GM20431 (cell line): ENCODE data around the gene DOHH.

Source experiments
- in situ Hi-C: fragments of 300-500 bp; cut with MseI, MboI; formaldehyde crosslinking; loops from one replicate; pipeline ENCODE4 v1.15.0; 2020; ENCODE audit warnings: low sequenced_read_pairs; ENCODE audit not compliant: unreplicated experiment

The DOHH gene, protein sequence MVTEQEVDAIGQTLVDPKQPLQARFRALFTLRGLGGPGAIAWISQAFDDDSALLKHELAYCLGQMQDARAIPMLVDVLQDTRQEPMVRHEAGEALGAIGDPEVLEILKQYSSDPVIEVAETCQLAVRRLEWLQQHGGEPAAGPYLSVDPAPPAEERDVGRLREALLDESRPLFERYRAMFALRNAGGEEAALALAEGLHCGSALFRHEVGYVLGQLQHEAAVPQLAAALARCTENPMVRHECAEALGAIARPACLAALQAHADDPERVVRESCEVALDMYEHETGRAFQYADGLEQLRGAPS

GRCh38 chr19:3500429-3501101 lies at the start of gene DOHH:
Gene DOHH, minus strand, starts transcription at chr19:3500674. Its CDS starts 3,860 bp downstream, at chr19:3496814.
- in situ Hi-C loops: no loop called here

- in situ Hi-C loops: no loop called here
Measured at GRCh38 chr19:3549816-3550215, 49.3 kb upstream of the DOHH start.

DNA sequence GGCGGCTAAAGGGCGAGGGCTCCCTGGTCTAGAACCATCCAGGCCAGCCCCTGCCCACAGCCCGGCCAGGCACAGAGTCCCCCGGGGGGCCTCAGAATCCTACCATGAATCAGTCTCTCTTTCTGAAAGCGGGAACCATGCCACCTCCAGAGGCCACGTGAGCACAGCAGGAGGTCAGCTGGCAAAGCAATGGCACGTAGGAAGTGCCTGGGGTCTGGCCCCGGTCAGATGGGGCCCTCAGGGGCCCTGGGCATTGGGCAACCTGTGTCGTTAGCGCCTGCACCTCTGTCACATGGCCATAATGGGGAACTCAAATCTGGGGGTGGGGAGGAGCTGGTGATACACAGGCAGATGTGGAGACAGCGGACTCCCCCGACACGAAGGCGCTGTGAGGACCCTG lies 48.1 kb upstream of the DOHH start:
- in situ Hi-C loops: no loop called here

GRCh38 chr19:3547767-3548282 lies 47.4 kb upstream of the DOHH start:
- in situ Hi-C loops: no loop called here

DNA sequence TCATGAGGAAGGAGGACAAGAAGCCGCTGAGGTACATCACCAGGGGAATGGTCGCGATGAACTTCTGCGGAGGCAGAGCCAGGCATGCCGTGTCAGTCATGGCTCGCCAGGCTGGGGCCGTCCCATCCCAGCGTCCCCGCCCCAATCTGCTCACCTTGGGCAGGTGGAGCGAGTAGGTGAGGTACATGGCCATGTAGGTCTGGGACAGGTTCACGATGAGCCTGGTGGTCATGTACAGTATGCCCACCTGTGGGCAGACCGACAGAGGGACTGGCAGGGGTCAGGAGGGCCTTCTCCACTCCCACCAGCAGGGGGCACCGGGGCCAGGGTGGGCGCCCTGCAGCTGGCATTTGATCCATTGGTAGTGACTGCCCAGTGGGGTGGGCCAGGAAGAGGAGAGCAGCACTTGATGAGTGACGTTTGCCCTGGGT lies 46.8 kb upstream of the DOHH start:
- in situ Hi-C loops: no loop called here

GRCh38 chr19:3546119-3546518 lies 45.6 kb upstream of the DOHH start:
- in situ Hi-C loops: no loop called here

- in situ Hi-C loops: no loop called here
Measured at GRCh38 chr19:3545669-3546034, 45.2 kb upstream of the DOHH start.

- in situ Hi-C loops: no loop called here
Measured at GRCh38 chr19:3544742-3545668, 44.5 kb upstream of the DOHH start.

DNA sequence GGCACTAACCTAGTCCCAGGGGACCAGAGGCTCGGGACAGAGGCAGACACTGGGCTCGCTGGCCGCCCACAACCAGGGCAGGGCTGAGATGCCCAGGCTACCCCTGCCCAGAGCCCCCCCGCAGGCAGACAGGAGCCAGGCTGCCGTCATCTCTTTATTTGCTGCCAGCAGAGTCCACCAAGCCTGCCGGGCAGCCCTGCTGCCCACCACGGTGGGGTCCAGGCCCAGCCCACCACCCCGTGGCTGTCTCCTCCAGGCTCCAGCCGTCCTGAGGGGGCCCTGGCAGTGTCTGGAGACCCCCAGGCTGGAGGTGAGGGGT lies 43.5 kb upstream of the DOHH start:
- in situ Hi-C loops: no loop called here

DNA sequence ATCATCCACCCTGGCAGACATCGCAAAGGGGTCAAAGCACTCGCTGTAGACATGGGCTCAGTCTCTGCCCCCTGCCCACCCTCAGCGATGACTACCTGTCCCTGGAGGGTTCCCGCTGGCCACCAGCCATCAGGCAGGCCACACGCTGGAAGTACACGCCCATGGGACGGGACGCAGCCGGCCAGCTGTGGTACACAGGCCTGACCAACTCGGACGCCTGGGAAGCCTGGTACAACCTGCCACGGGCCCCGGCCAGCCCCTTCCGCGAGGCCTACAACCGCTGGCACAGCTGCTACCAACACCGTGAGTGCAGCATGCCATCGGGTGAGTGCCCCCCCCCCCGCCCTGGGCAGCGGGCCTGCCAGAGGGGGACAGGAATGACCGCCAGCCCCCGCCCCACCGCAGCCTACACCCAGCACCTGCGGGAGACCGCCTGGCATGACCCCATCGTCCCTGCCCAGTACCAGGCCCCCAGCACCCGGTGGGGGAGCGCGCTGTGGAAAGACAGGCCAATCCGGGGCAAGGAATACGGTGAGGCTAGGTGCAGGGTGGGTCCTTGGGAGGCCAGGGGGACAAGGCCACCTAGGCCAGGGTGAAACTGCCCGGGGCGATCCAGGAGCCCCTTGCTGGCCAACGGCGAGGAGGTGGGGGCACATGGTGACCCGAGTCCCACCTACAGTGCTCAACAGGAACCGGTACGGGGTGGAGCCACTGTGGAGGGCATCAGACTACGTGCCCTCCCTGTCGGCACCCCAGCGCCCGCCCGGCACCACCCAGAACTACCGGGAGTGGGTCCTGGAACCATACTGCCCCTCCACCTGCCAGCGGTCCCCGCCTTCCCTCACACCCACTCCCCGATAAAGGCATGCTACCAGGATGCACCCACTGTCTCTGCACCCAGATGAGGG lies 42.9 kb upstream of the DOHH start:
- in situ Hi-C loops: no loop called here

DNA sequence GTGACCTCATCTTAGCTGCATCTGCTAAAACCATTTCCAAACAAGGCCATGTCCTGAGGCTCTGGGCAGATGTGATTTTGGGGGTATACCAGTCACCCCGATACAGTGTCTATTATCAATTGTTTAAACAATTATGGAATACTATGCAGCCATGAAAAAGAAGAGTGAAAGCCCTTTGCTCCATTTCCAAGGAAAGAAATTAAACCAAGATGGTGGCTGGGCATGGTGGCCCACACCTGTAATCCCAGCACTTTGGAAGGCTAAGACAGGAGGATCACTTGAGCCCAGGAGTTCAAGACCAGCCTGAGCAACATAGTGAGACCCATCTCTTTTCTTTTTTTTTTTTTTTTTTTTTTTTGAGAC lies 39.3 kb upstream of the DOHH start:
- in situ Hi-C loops: no loop called here

GRCh38 chr19:3538965-3539755 lies 38.7 kb upstream of the DOHH start, which contains the start of gene TEKTIP1:
Gene TEKTIP1, plus strand, starts transcription at chr19:3539174. Its CDS starts 4 bp downstream, at chr19:3539178.
- in situ Hi-C loops: no loop called here

GRCh38 chr19:3538258-3538929 lies 37.9 kb upstream of the DOHH start:
- in situ Hi-C loops: no loop called here

DNA sequence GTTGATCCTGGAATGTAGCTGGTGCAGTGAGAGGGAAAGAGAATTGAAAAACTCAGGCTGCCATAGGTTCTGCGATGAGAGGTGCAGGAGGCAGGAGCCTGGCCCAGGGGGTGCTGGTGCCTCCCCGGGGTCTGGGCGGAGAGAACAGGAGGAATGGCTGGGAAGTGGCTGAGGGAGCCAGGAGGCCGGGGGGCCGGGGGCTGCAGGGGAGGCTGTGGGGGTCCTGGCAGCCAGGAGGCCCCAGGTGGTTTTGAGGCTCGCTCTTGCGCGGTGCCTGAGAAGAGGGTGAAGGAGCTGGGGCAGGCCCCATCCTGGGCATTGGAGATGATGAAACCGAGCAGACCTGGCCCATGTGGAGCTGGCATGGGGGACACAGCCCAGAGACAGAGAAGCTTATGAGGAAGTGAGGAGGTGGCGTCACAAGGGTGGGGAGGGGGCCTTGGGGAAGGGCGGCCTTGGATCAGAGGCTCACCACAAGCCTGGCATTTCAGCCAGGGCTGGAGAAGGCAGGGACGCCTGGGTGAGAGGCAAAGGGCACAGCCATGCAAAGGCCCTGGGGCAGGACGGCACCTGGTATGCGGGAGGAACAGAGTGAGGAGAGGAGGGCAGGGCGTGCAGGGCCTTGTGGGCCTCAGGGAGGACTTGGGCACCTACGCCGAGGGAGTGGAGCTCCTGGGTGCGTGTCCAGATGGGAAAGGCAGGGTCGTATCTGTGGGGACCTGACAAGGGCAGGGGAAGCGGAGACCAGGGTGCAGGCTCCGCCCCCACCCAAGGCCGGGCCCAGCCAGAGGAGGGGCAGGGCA lies 37.2 kb upstream of the DOHH start:
- in situ Hi-C loops: no loop called here

DNA sequence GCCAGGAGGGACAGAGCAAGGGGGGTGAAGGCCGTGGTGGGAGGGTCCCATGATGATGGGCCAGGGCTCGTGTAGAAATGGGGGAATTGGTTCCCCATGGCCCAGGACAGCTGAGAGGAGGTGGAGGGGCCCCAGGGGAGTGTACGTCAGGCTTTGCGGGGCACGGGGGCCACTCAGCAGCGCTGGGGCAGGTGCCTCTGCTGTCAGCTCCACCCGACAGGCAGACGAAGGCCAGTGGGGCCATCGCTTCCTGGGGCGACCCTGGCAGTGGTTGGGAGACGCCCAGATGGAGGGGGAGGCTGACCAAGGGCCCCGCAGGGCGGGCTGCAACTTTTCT lies 36.6 kb upstream of the DOHH start:
- in situ Hi-C loops: no loop called here

- in situ Hi-C loops: no loop called here
Measured at GRCh38 chr19:3536429-3537100, 36.1 kb upstream of the DOHH start.

- in situ Hi-C loops: no loop called here
Measured at GRCh38 chr19:3535981-3536380, 35.5 kb upstream of the DOHH start.
